Esophagus squamous epithelium (tissue), 4 donors: ENCODE measurements around the gene LMBRD1.

Experiments
- POLR2A ChIP-seq, 4 donors: fragments of 450-650 bp; IDR thresholded peaks; one replicate each; pipeline ENCODE4 v1.6.1; 2017; ENCODE audit warnings: antibody characterized with exemption in 4 of 4, mild to moderate bottlenecking in 4 of 4, moderate library complexity in 3 of 4
- TF ChIP-seq, protein P1 (sequence below), 6 experiments: fragments of 450-650 bp in 4 of 6; fragments of 200-600 bp in 2 of 6; sonication (generic) in 2 of 6; IDR thresholded peaks; one replicate each; pipeline ENCODE4 v1.5.1; 2016 to 2019; ENCODE audit warnings: antibody characterized with exemption in 6 of 6, mild to moderate bottlenecking in 4 of 6, moderate library complexity in 4 of 6

DNA sequence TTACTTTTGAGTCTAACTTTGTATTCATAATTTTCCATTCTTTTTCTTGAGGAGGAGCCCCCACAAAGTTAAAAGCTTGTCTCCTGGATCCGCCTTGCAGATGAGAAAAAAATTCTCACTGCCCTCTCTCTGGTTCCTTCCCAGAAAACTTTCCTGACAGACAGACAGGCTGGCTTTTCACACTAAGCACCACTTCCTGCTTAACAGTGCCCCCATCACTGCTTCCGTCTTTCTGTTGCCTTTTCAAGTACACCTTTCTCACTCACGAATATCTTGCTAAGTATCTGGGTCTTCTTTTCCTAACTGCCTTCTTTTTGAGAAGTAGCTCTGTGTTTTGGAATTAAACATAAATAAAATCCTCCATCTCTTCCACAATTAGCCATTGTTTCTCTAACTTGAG lies 19.8 kb upstream of the LMBRD1 start:
- TF ChIP-seq, protein P1, sequence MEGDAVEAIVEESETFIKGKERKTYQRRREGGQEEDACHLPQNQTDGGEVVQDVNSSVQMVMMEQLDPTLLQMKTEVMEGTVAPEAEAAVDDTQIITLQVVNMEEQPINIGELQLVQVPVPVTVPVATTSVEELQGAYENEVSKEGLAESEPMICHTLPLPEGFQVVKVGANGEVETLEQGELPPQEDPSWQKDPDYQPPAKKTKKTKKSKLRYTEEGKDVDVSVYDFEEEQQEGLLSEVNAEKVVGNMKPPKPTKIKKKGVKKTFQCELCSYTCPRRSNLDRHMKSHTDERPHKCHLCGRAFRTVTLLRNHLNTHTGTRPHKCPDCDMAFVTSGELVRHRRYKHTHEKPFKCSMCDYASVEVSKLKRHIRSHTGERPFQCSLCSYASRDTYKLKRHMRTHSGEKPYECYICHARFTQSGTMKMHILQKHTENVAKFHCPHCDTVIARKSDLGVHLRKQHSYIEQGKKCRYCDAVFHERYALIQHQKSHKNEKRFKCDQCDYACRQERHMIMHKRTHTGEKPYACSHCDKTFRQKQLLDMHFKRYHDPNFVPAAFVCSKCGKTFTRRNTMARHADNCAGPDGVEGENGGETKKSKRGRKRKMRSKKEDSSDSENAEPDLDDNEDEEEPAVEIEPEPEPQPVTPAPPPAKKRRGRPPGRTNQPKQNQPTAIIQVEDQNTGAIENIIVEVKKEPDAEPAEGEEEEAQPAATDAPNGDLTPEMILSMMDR (IDR thresholded peaks at IDR 0.05): no peak
- TF ChIP-seq POLR2A (IDR thresholded peaks at IDR 0.05): no peak
